GM18867 (cell line): ENCODE results near the gene NUCKS1.

Experiments used
- ATAC-seq: cut with Tn5 transposase; IDR thresholded peaks from one replicate; pipeline ENCODE4 v1.9.1; 2021; ENCODE audit warnings: mild to moderate bottlenecking, moderate library complexity; ENCODE audit not compliant: unreplicated experiment

NUCKS1 gene, protein sequence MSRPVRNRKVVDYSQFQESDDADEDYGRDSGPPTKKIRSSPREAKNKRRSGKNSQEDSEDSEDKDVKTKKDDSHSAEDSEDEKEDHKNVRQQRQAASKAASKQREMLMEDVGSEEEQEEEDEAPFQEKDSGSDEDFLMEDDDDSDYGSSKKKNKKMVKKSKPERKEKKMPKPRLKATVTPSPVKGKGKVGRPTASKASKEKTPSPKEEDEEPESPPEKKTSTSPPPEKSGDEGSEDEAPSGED

DNA sequence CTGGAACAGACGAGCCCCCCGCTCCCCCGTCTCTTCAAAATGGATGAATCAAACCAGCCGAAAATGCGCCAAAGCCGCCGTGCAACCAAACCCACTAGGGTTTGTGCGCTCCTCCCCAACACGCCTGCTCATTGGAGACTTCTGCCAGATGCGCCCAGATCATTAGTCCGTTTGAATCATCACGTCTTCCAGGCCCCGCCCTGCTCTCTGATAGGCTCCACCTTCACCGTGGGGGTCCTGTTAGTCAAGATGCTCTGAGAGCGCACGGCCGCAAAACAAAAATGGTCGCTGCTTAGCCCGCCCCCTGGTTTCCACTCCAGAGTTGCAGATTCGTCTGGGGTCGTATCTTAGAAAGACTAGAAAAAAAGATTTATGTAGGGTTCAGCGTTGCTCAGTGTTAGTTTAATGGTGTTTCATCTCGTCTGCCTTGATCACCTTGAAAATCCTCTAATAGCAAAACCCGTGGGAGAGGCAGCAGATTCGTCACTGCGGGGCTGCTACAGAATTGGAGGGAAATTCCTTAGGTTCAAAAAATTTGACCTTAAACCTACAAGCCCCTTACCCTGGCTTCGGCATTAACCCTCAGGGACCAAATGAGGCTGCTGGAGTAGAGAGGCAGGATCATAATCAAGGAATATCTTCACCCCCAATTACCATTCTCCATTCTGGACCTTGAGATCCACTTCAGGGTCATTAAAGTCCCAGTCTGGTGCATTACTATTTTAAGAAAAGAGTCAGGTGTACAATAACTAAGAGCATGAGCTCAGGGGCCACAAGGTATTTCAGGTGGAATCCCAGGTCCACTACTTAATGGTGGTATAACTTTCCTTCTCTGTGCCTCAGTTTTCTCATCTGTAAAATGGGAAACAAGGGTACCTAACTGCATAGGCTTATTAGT lies at the start of gene NUCKS1:
TSS of gene NUCKS1 (minus strand) at position 45 of the 898 bp plus-strand sequence. CDS start 209 bp downstream, outside the sequence.
- ATAC-seq: peak; percentile 80

GRCh38 chr1:205798577-205798976 lies 48.6 kb upstream of the NUCKS1 start:
- no peak for ATAC-seq

GRCh38 chr1:205797168-205797567 lies 47.2 kb upstream of the NUCKS1 start:
- ATAC-seq: no peak

DNA sequence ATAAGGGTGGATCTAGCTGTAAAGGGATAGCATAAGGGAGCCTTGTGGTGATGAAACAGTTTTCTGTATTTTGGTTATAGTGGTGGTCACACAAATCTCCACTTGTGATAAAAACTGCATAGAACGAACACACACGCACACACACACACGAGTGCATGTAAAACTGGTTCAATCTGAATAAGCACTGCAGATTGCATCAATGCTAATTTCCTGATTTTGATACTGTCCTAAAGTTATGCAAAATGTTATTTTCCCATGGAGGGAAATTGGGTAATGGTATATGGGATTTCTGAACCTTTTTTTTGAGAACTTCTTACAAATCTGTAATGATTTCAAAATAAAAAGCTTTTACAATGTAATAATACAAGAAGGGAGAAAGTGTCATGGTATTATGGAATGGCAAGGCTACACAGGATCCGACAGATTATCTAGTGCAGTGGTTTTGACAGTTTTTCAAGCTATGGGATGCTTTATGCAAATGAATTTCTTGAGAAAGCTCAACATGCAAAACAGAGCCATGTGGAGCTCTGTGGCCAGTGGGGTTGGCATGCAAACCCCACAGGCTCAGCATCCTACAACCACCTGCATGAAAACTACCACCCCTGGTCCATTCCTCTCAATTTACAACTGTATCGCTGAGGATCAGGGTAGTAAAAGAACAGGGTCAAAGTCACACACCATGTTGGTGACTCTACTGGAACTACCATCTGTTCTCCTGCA lies 44.2 kb upstream of the NUCKS1 start:
- no peak for ATAC-seq

GRCh38 chr1:205792961-205793673 lies 43.1 kb upstream of the NUCKS1 start:
- no peak for ATAC-seq

GRCh38 chr1:205792481-205792881 lies 42.5 kb upstream of the NUCKS1 start:
- ATAC-seq: peak; percentile 53

GRCh38 chr1:205791568-205792180 lies 41.7 kb upstream of the NUCKS1 start:
- ATAC-seq: peak; percentile 70

DNA sequence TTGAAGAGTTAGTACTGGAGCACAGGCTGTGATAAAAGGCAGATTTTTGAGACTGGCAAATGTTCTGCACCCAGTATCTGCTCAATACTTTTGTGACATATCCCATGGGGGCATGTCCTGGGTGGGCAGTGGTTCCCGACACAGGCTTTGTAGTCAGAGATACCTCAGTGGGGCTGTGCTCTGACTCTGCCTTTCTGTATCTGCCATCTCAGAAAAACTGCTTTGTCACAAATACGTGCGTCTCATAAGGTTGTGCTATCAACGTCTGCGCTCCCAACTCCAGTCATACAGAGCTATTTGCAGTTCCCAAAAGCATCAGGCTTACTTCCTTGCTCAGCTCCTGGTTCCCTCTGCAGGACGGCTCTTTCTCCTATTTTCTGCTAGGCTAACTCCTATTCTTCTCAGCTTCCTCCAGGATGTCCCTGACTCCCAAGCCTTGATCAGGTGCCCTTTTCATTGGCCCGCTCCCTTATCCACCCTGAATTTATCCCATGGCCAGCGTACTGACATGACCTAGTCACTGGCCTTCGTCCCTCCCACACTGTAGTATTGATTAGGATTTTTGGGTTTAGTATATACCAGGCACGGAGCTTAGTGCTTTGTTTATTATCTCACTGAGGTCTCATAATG lies 37.4 kb upstream of the NUCKS1 start:
- ATAC-seq: no peak

- no peak for ATAC-seq
These were observed 36.6 kb upstream of the NUCKS1 start for GRCh38 chr1:205786601-205787000.

DNA sequence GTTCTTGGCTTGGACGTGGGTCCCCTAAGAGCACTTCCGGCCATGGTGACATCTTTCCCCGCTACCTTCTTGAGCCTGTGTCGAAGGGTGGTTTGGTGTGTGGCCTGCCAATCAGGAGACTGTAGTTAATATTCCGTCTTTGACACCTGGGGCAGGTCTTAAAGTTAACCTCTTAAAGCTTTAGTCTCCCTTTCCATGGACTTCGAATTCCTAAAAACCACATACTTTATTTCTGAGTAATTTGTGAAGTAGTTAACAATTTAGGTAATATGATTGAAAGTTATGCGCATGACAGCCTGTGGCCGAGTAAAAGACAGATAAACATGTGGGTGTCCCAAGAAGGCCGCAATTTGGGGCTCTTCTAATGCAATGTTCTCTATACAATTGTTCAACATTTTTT lies 35.5 kb upstream of the NUCKS1 start:
- ATAC-seq: no peak

DNA sequence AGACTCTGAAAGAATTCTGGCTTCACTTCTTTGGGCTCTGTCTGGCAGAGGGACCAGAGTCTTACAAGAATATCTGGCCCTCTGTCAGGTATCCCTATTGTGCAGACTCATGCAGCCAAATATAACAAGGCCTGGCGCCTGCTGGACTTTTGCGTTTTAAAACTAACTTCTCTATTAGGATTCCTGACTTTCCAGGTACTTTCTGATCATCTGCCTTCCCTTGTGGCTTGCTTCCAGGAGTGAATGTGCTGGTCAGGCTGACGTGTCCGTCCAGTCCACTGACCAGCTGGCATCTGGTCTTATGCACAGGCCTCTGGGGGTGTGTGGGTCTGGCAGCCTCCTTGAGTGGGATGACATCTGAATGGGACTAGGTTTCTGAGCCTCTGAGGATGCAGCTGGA lies 33.9 kb upstream of the NUCKS1 start:
- no peak for ATAC-seq

GRCh38 chr1:205783433-205783795 lies 33.4 kb upstream of the NUCKS1 start:
- no peak for ATAC-seq

GRCh38 chr1:205782627-205783432 lies 32.8 kb upstream of the NUCKS1 start:
- ATAC-seq: no peak

DNA sequence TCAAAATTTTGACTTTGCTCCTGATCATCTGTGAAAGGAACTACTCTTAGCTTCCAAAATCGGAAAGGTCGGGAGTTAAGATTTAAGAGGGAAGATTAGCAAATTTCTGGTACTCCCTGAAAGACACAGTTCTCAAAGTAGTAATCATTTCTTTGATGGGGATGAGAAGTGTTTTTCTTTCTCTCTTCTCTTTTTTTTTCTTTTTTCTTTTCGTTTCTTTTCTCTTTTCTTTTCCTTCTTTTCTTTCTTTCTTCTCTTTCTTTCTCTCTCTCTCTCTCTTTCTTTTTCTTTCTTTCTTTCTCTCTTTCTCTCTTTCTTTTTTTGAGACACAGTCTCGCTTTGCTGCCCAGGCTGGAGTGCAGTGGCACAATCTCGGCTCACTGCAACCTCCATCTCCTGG lies 30.4 kb upstream of the NUCKS1 start:
- no peak for ATAC-seq

DNA sequence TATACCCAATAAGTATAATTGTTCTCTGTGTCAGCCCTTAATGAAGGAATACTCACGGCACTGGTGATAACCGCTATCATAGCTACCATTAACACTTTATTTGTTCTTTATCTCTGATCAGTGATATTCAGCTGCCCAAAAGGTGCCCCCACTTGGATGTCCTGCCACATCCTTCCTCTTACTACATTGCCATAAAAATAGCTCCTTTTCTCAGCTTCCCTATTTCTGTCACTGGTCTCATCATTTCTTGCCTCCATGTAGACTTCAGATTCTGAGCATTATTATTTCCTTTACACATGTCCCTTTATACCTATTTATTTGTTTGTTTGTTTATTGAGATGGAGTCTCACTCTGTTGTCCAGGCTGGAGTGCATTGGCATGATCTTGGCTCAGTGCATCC lies 28.0 kb upstream of the NUCKS1 start:
- ATAC-seq: no peak

DNA sequence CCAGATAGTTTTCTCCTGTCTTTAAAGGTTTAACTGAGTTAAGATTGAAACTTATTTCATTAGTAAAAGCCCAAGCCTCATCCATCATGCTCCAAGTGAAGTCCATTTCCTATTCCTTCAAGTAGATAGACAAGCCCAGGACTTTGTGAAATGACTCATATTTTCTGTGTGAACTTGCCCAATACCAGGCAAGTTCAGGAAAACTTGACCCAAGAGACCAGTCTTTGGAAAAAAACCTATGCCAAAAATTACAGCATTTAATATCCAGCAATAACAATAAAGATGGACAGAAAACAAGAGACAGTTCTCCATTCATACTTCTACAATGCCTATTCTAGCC lies 25.7 kb upstream of the NUCKS1 start:
- no peak for ATAC-seq

DNA sequence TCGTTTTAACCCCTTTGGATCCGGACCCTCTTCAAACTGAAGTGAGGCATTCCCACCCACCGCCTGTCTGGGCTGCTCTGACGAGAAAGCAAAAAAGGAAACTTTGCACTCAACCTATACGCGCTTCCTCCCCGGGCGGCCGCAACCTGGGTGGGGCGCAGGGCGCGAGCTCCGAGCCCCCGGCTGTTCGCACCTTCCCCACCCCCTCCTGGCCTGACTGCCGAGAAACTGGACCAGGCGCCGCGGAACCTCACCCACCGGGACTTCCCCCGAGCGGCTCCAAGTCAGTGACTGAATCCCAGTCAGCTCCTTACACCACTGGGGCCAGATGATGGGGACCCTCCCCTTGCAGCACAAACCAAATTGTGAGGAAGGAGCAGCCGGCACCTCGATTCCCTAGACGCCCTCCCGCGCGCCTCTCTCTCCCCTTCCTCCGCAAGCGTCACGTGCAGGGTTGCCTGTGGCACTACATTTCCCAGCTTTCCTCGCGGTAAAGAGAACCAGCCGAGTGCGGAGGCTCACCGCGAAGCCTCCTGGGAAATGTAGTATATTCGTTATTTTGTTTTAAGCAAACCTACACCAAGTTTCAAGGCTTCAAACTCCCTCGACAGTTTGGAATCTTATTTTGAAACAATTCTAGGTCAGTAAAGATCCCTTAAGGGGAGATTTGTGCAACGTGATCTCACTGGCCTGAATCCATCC lies 25.2 kb upstream of the NUCKS1 start, which contains the start of gene RAB29:
TSS of gene RAB29 (minus strand) at position 468 of the 702 bp plus-strand sequence. CDS start 526 bp downstream, outside the sequence.
- ATAC-seq: peak; percentile 80

- ATAC-seq: peak; percentile 32
These were observed 24.4 kb upstream of the NUCKS1 start for GRCh38 chr1:205774198-205775014.
